ENCODE results near the gene CNN2. TPM values are rescaled to one million over a fixed set of nuclear protein-coding genes. Genes with fewer than 3 reads are reported as not detected.

The CNN2 gene
- total and polyA plus RNA-seq, 2 of the 8 experiments (the other 6 are each of a cell fraction or from before 2014, with no cell fraction given) = 189 to 551 TPM

GRCh38 chr19:1028062-1028926 lies 1.9 kb downstream of the CNN2 start (continued):
- no peak for TF ChIP-seq CHD7 (IDR thresholded peaks at IDR 0.05; ENCODE audit: insufficient replicate concordance, low read length)
- TF ChIP-seq GABPA (IDR thresholded peaks at IDR 0.05; ENCODE audit: borderline replicate concordance, insufficient read depth, low read length) = no peak
- TF ChIP-seq TCF12 (IDR thresholded peaks at IDR 0.05; ENCODE audit: low read depth, low read length) = 0 out of 2 replicates have a peak, but pooled peaks have one; percentile 85
- TF ChIP-seq RAD21 (IDR thresholded peaks at IDR 0.05 in 1 of 2, conservative IDR thresholded peaks at IDR 0.05 in 1 of 2; ENCODE audit: low read depth in 2 of 2, low read length in 2 of 2) = no peak
- no peak for TF ChIP-seq RFX5 (IDR thresholded peaks at IDR 0.05; ENCODE audit: borderline replicate concordance, low read depth, low read length)
- no peak for TF ChIP-seq CBX5 (IDR thresholded peaks at IDR 0.05; ENCODE audit: low read depth, low read length)
- no peak for TF ChIP-seq SP2 (IDR thresholded peaks at IDR 0.05; ENCODE audit: low read length)

Data from H1 (cell line).